ENCODE data around the gene PAX3.

PAX3 gene

DNA sequence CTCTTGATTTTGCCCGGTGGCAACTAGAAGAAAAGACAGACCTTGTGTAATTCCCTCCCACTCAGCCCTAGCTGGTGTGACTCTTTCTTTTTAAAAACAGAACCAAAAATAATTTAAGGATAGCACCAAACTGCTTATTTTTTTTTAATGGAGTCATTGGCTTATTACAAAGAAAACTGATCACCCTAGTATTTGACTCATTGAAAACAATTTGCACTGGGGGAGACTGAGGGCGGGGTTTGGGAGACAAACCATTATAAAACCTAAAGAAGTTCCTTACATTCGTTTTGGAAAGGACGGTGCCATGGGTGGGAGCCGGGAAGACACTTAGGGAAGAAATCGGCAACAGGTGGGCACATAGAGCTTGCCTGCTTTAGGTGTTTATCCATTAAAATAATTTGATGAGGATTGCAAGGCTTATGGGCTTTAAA is 2.5 kb downstream of the PAX3 start:
- no peak overlapping the region for H3K4me3 ChIP-seq (ENCODE audit: low read depth, low read length)
- TF ChIP-seq, protein P1, sequence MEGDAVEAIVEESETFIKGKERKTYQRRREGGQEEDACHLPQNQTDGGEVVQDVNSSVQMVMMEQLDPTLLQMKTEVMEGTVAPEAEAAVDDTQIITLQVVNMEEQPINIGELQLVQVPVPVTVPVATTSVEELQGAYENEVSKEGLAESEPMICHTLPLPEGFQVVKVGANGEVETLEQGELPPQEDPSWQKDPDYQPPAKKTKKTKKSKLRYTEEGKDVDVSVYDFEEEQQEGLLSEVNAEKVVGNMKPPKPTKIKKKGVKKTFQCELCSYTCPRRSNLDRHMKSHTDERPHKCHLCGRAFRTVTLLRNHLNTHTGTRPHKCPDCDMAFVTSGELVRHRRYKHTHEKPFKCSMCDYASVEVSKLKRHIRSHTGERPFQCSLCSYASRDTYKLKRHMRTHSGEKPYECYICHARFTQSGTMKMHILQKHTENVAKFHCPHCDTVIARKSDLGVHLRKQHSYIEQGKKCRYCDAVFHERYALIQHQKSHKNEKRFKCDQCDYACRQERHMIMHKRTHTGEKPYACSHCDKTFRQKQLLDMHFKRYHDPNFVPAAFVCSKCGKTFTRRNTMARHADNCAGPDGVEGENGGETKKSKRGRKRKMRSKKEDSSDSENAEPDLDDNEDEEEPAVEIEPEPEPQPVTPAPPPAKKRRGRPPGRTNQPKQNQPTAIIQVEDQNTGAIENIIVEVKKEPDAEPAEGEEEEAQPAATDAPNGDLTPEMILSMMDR (IDR thresholded peaks at IDR 0.05; ENCODE audit: control insufficient read depth, extremely low read depth, insufficient read depth): no peak
- DNase-seq (ENCODE audit: low read depth): no peak

DNA sequence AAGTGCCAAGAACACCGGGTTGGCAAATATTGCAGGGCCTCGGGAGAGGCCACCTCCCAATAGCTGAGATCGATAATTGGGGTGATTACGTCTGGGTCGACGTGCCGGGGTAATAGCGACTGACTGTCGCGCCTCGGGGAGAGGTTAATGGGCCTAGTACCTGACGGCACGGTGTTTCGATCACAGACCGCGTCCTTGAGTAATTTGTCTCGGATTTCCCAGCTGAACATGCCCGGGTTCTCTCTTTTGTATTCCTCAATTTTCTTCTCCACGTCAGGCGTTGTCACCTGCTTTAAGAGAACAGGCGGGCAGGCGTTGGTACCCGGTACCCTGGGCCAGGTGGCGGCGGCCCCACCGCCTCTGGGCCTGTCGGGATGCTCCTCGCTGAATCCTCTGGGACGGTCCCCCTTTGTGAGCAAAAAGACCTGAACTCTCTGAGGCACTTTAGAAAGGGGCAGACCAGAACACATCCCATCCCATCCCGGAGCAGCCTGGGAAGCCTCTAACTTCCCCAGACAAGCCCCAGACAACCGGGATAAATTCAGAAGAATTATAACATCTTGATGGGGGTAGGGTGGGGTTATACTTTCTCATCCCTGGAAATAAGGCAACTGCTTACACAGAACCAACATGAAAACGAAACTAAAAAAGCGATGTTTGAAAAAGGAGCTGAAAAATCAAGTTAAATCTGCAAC is 3.3 kb downstream of the PAX3 start:
- no peak overlapping the region for H3K4me3 ChIP-seq (ENCODE audit: low read depth, low read length)
- TF ChIP-seq, protein P1 (IDR thresholded peaks at IDR 0.05; ENCODE audit: control insufficient read depth, extremely low read depth, insufficient read depth): no peak
- DNase-seq (ENCODE audit: low read depth): no peak

DNA sequence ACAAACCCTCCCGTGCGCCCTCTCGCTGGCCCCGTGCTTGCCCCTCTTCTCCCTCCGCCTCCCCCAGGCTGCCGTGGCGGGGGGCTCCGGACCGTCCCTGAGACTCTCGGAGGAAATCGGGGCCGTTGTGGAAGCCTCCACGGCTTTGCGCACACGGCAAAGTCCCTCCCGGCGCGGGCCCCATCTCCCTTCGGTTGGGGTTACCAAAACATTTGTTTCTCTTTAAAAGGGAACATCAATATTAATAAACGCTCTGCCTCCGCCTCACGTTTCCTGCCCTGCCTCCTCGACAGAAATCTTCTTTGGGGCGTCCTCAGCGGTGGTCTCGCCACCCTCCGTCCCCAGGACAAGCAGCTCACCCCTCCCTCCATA is 3.8 kb downstream of the PAX3 start:
- no peak for DNase-seq (ENCODE audit: low read depth)
- TF ChIP-seq, protein P1 (IDR thresholded peaks at IDR 0.05; ENCODE audit: control insufficient read depth, extremely low read depth, insufficient read depth): no peak
- no peak overlapping the region for H3K4me3 ChIP-seq (ENCODE audit: low read depth, low read length)

DNA sequence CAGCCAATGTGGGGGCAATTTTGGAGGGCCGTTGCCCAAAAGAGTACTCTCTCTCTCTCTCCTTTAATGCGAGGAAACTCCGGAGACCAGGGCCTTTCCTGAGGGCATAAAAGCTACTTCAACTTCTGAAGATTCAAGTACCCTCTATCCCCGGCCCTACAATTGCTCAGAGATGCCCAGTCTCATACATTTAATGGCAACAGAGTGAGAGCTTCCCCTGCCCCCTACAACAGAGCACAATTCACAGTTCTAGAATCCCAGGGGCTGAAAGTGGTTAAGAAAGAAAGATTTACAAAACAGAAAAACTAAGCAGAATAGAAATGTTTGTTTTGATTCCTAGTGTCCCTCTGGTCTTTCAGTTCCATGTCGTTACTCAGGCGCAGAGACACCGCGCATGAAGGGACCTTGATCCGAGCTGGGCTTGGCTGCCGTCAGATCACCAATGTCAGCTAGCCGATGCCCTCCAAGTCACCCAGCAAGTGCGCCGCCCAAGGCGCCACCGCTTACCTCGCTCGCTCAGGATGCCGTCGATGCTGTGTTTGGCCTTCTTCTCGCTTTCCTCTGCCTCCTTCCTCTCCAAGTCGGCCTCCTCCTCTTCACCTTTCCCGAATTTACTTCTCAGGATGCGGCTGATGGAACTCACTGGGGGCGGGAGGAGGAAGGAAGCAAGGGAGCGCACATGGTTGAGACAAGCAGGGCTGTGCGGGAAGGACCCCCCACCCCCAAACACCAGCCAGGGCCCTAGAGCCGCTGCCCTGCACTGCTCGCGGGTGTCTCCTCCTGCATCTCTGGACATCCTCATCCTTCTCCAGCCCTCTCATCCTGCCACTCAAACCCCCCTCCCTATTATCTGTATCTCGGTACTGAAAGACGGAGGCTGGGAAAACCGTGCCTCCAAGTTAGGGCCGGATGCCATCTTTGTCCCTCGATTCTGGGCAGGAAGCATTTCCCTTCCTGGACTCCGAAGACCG is 4.9 kb downstream of the PAX3 start:
- no peak overlapping the region for H3K4me3 ChIP-seq (ENCODE audit: low read depth, low read length)
- DNase-seq (ENCODE audit: low read depth): no peak
- TF ChIP-seq, protein P1 (IDR thresholded peaks at IDR 0.05; ENCODE audit: control insufficient read depth, extremely low read depth, insufficient read depth): no peak

DNA sequence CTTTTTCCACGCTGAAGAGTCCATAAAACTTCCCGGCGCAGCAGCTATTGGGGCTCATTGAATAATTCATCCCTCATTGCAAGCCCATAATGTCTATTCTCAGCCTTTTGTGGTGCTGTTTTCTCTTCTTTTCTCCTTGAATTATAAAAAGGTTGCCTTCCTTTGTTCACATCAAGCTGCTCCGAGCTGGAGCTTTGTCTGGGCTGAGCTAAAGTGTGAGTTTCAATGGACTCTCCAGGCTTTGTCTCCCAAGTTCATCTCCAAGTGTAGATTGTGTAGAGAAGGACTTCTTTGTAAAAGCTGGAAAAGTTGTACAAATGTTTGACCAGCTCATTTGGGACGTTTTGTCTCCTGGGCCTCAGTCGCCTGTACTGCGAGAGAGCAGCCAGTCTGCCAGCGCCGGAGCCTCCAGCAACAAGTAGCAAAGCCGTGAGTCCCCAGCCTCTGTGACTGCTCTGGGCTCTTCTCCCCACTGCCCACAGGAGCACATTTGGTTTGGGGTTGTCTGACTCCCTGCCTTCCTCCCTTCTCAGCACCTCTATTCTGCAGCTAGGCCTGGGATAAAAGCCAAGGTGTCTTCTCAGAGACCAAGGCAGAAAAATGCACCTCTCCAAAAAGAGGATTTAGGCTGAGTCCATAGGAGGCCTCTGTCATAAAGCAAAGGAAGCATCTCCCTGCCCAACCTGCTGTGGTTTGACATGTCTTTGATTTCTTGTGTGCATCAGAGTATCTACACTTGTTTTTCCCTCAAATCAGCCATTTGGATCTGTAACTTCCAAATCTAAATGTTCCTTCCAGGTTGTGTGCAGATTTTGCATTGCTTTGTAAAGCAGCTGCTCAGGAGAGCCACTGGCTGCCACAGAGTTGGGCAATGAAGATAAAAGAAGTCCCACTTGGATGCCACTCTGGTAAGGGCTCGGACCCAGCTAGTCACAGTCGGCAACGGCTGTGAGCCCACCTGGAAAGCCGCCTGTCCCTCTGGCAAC is 6.4 kb downstream of the PAX3 start:
- TF ChIP-seq, protein P1 (IDR thresholded peaks at IDR 0.05; ENCODE audit: control insufficient read depth, extremely low read depth, insufficient read depth): no peak
- no peak overlapping the region for H3K4me3 ChIP-seq (ENCODE audit: low read depth, low read length)
- no peak for DNase-seq (ENCODE audit: low read depth)

DNA sequence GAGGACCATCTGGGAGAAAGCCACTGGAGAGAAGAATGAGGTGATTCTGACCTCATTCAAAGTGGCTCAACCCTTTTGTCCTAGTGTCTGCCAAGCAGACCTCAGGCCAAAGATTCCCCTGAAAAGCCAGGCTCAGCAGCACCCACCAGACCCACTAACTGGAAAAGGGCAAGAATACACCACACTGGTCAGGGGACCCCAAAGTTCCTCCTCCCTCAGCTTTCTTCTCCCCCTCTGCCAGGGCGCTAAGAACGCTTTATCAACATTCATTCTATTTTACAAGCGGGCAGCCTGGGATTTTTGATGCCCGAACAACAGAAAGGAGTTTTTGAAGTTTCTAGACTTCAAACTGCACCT is 7.3 kb downstream of the PAX3 start:
- TF ChIP-seq, protein P1 (IDR thresholded peaks at IDR 0.05; ENCODE audit: control insufficient read depth, extremely low read depth, insufficient read depth): no peak
- H3K4me3 ChIP-seq (ENCODE audit: low read depth, low read length): no peak overlapping the region
- no peak for DNase-seq (ENCODE audit: low read depth)
